KOPT-K1 (cell line): Measurements from ENCODE around the gene ZMIZ1.

Experiments
- H3K27ac ChIP-seq: fragments of 200-600 bp; sonication (generic); 2 replicates; pipeline ENCODE4 v1.5.1; 2016; ENCODE audit warnings: antibody characterized with exemption, mild to moderate bottlenecking, low read depth, low read length; ENCODE audit not compliant: poor library complexity, severe bottlenecking
- H3K36me3 ChIP-seq: fragments of 200-600 bp; sonication (generic); 2 replicates; pipeline ENCODE4 v1.5.1; 2017; ENCODE audit warnings: antibody characterized with exemption, mild to moderate bottlenecking, low read length, moderate library complexity; ENCODE audit not compliant: insufficient read depth
- H3K9me3 ChIP-seq: fragments of 200-600 bp; sonication (generic); 2 replicates; pipeline ENCODE4 v1.5.1; 2017; ENCODE audit warnings: antibody characterized with exemption, low read length, mild to moderate bottlenecking; ENCODE audit not compliant: insufficient read depth, poor library complexity, severe bottlenecking

The ZMIZ1 gene, protein sequence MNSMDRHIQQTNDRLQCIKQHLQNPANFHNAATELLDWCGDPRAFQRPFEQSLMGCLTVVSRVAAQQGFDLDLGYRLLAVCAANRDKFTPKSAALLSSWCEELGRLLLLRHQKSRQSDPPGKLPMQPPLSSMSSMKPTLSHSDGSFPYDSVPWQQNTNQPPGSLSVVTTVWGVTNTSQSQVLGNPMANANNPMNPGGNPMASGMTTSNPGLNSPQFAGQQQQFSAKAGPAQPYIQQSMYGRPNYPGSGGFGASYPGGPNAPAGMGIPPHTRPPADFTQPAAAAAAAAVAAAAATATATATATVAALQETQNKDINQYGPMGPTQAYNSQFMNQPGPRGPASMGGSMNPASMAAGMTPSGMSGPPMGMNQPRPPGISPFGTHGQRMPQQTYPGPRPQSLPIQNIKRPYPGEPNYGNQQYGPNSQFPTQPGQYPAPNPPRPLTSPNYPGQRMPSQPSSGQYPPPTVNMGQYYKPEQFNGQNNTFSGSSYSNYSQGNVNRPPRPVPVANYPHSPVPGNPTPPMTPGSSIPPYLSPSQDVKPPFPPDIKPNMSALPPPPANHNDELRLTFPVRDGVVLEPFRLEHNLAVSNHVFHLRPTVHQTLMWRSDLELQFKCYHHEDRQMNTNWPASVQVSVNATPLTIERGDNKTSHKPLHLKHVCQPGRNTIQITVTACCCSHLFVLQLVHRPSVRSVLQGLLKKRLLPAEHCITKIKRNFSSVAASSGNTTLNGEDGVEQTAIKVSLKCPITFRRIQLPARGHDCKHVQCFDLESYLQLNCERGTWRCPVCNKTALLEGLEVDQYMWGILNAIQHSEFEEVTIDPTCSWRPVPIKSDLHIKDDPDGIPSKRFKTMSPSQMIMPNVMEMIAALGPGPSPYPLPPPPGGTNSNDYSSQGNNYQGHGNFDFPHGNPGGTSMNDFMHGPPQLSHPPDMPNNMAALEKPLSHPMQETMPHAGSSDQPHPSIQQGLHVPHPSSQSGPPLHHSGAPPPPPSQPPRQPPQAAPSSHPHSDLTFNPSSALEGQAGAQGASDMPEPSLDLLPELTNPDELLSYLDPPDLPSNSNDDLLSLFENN

GRCh38 chr10:79068562-79069324 is at the start of gene ZMIZ1:
ZMIZ1 (plus strand) TSS chr10:79068966; CDS start chr10:79201633, 132,667 bp downstream.
- no peaks in the 10 kb centered on the region for H3K9me3 ChIP-seq
- no peaks in the 10 kb centered on the region for H3K36me3 ChIP-seq
- H3K27ac ChIP-seq, result peak within 1 kb of the TSS; percentile 72

DNA sequence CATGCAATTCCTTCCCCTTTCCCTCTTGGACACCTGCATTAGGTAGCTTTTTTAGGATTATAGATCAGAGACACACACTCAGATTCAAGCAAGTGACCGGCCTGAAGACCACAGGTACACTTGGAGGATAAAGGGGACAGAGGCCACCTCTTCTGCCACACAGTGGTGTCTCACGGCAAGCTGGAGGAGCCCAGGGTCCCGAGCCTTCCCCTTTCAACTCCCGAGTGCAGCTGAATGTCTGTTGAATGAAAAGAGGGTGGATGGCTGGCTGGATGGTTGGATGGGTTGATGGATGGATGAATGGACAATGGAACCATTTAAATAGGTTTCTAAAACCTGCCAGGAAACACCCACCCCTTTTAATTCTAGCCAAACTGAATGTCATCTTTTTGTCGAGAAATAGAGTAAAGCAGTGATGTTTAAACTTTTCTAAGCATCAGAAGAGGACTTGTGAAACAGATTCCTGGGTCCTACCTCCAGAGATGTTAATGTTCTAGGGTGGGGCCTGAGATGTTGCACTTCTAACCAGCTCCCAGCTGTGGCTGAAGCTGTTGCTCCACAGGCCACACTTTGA is 49.2 kb upstream of the ZMIZ1 start:
- no peak overlapping the region for H3K27ac ChIP-seq
- H3K36me3 ChIP-seq, result no peaks in the 10 kb centered on the region
- H3K9me3 ChIP-seq, result no peaks in the 10 kb centered on the region

DNA sequence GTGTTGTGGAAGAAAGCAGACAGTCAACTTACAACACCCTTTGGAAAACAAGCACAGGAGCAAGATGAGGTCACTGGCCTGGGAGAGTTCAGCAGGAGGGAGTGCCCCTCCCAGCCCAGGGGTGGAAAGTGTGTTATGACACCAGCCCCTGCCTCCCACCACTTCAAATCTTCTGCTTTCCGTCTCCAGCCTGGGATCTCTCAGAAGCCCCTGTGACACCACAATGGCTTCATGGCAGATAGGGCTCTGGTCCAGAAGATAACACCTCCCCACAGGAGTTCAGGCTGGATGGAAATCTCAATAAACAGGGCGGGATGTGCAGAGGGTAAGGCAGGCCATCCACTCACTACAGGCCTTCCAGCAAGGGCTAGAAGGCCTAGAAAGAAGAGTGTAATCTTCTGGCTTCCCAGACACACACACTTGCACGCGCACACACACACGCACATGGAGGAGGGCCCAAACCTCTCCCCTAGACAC is 48.7 kb upstream of the ZMIZ1 start:
- Histone ChIP-seq H3K36me3 (no peaks in the 10 kb centered on the region), H3K27ac (no peak overlapping the region), H3K9me3 (no peaks in the 10 kb centered on the region)

DNA sequence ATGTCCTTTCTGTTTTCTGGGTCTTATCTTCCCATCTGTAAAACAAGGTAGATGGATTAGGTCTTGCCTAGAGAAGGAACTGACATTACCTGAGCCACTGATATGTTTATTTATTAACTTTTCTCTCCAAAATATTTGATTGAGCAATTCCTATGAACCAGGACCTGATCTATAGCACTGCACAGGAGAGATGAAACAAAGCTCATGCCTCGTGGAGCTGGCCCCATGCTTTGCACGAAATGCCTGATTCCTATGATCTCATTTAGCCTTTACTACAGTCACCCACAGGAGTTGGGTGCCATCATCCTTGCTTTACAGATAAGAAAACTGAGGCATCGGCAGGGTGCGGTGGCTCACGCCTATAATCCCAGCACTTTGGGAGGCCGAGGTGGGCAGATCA is 48.2 kb upstream of the ZMIZ1 start:
- H3K36me3 ChIP-seq, result no peaks in the 10 kb centered on the region
- no peak overlapping the region for H3K27ac ChIP-seq

GRCh38 chr10:79021331-79021907 is 47.3 kb upstream of the ZMIZ1 start:
- H3K36me3 ChIP-seq, result no peaks in the 10 kb centered on the region
- H3K9me3 ChIP-seq, result no peaks in the 10 kb centered on the region
- H3K27ac ChIP-seq, result no peak overlapping the region

More for the DNA sequence above, 48.2 kb upstream of the ZMIZ1 start:
- no peaks in the 10 kb centered on the region for H3K9me3 ChIP-seq

- Histone ChIP-seq H3K9me3 (no peaks in the 10 kb centered on the region), H3K27ac (no peak overlapping the region), H3K36me3 (no peaks in the 10 kb centered on the region)
Observed at GRCh38 chr10:79021948-79022499, 46.7 kb upstream of the ZMIZ1 start.

DNA sequence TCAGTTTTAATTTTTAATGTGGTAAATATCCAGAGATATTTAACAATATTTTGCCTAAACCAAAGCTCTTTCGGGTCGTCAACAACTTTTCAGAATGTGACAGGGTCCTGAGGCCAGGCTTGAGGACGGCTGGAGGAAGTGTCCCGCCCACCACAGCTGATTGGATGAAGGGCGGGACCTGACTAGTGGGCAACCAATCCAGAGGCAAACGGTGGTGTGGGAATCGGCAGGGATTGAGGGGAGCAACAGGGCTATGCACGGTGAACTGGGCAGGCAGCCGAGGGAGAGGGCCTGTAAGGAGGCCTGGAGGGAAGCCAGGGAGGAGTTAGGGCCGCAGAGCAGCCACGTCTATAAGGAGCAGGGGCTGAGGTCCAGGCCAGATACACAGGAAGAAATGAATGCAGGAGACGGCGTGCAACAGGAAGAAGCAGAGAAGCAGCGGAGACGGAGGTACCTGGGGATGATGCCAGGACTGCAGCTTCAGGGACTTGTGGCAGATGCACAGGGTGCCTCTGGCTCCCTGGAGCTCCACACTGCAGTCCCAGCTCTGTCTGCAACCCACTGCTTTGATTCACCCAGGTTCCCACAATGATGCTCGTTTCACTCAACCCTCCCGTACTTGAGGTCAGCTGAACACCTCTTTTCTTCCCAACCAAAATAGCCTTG is 46.1 kb upstream of the ZMIZ1 start:
- no peak overlapping the region for H3K27ac ChIP-seq
- H3K36me3 ChIP-seq, result no peaks in the 10 kb centered on the region
- H3K9me3 ChIP-seq, result no peaks in the 10 kb centered on the region

GRCh38 chr10:79023240-79024162 is 45.3 kb upstream of the ZMIZ1 start:
- no peak overlapping the region for H3K27ac ChIP-seq
- H3K36me3 ChIP-seq, result no peaks in the 10 kb centered on the region
- no peaks in the 10 kb centered on the region for H3K9me3 ChIP-seq

GRCh38 chr10:79024296-79024695 is 44.5 kb upstream of the ZMIZ1 start:
- Histone ChIP-seq H3K27ac (no peak overlapping the region), H3K9me3 (no peaks in the 10 kb centered on the region), H3K36me3 (no peaks in the 10 kb centered on the region)

DNA sequence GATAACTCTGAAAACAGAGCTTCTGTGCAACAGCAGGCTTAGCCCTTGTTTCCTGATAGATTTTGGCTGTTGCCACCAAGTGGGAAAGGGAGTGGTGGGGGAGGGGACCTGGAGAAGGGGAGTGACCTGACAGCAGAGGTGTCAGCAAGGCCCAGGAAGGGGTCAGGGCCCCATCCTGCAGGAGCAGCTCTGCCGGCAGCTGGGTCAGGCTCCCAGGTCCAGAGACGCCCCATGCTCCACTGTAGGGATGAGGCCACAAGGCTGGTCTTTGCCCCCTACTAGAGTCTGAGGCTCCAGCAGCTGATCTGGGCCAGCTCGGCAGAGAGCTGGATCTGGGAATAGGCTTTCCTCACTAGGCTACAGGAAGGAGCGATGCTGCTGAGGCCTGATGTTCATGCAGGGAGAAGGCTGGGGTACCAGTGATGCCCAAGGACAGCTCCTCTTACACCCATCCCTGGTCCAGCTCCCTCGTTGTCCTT is 44.0 kb upstream of the ZMIZ1 start:
- H3K36me3 ChIP-seq, result no peaks in the 10 kb centered on the region
- H3K27ac ChIP-seq, result peak overlapping the region; percentile 31
- no peaks in the 10 kb centered on the region for H3K9me3 ChIP-seq

GRCh38 chr10:79025199-79025832 is 43.5 kb upstream of the ZMIZ1 start:
- Histone ChIP-seq H3K9me3 (no peaks in the 10 kb centered on the region), H3K36me3 (no peaks in the 10 kb centered on the region), H3K27ac (peak overlapping the region; percentile 31)

- no peaks in the 10 kb centered on the region for H3K9me3 ChIP-seq
- no peaks in the 10 kb centered on the region for H3K36me3 ChIP-seq
- H3K27ac ChIP-seq, result no peak overlapping the region
Observed at GRCh38 chr10:79026341-79026761, 42.4 kb upstream of the ZMIZ1 start.
